DMS153 treated with DMSO at 0.1 percent for 48 hours (cell line): Measurements from ENCODE around the gene FAM131B.

ENCODE experiments used
- DNase-seq: peaks from one replicate; lab custom pipeline; 2025; ENCODE audit not compliant: unreplicated experiment; lab: John Stamatoyannopoulos, UW

Gene FAM131B

DNA sequence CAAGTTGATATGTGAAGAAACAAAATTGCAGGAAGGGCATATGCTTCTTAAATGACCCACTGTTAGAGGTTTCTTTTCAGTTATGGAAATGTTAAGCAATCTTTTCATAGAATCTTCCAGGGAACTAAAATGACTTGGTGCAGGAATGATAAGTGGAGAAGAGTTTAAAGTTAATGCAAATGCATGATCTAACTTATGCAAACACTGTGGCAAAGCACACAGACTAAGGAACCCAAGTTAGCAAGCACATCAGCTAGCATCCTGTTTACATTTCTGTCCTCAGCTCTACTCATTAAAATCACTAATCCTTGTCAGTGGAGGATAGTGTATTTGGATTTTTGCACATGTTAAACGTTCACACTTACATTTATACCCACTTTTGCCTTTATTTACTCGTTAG, 37.3 kb downstream of the FAM131B start:
- no peak for DNase-seq

DNA sequence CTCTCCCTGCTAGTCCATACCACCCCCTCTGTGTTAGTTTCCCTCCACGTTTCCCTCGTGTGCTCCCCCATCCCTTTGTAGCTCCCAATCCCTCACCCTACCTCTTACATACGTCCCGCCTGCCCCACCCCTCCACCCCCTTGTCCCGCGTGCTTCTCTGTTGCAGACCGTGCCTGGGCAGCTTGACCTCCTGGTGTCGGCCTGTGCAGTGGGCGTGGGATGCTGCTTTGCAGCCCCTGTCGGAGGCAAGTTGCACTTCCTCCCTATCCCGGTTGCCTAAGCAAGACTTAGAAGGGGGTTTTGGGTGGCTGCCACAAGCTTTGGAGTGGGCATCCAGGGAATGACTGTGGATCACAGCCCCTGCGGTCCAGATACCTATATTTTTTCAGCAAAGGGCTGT, 38.9 kb downstream of the FAM131B start:
- DNase-seq: no peak

DNA sequence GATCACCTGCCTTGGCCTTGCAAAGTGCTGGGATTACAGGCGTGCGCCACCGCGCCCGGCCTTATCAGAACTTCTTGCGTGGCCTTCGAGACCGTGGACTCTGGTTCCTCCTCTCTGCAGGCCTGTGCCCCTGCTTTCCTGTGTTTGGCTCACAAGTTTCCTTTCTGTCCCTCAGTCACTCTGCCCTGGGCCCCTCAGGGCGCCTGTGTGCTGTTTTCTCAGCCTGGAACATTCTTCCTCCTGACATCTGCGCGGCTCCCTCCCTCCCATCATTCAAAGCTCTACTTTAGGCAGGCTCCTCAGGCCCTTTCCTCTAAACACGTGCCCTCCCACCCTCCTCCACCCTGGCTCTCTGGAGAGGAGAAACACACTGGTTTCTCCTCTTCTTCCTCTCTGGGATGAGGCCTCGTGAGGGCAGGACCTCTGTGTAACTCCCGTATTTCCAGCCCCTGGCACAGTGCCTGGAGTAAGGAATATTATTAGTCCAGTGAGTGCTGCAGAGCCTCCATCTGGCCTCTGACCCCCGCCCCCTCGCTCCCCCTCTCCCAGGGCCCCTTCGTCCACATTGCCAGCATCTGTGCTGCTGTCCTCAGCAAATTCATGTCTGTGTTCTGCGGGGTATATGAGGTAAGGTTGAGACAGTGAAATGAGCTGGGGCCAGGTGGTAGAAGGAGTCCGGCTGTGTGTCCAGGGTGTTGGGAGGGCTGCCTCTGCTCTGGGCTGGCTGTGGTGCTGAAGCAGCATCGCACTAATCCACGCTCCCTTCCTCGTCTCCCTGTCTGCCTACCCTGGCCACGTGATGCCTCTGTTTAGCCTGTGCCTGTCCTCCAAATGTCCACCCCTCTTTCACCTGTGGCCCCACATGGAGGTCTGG, 39.5 kb downstream of the FAM131B start:
- DNase-seq: no peak

DNA sequence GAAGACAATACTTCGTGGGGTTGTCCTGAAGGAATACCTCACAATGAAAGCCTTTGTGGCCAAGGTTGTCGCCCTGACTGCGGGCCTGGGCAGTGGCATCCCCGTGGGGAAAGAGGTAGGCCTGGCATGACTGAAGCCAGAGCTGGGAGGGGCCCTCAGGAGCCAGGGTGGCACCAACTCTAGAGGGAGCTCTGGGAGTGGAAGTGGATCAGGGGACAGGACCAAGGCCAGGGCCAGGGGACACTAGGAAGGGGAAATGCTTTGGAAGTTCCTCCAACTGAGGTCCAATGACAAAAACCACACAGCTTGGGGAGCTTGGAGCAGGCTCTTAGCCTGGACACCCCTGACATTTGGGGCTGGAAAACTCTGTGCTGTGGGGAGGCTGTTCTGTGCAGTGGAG, 40.8 kb downstream of the FAM131B start:
- DNase-seq: no peak

DNA sequence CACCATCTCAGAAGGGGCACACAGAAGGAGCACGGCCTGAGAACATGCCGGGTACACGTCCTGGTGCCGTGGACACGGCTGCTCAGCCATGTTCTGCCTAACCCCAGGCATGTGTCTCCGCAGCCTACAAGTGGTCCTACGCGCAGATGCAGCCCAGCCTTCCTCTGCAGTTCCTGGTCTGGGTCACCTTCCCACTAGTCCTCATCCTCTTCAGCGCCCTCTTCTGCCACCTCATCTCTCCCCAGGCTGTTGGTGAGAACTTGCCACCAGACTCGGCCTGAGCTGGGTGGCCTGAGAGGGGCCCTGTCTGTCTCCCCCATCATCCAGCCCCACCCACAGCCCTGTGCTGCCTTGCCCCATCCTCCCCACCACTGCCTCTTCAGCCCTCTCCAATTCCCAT, 41.3 kb downstream of the FAM131B start:
- no peak for DNase-seq

DNA sequence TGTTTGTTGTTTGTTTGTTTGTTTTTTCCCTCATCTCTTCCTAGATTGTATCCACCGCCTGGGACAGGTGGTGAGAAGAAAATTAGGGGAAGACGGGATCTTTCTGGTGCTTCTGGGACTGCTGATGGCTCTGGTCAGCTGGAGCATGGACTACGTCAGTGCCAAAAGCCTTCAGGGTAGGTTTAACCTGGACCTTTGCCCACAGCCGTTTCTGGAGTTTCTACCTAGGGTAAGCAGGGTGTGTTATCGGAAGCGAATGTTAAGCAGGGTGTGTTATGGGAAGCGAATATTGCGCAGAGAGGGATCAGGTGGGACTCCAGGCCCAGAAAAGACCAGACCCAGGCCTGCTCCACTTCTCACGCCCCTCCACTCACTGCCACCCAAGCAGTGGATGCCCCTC, 41.9 kb downstream of the FAM131B start:
- no peak for DNase-seq

DNA sequence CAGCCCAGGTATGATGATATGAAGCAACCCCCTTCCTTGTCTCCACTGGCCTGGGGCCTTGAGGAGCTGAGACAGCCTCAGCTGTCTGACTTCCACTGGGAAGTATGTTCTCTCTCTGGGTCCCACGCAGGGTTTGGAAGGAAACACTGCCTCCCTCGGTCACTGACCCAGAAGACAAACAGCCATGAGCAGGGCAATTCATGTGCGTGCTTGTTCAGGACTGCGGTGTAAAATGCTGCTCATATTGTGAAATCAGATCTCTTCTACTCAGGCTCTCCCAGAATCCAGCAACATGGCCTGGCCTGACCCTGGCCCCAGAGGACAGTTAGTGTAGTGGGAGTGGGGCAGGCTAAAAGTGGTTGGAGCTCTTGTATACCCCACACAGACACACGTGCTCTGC, 43.9 kb downstream of the FAM131B start:
- no peak for DNase-seq

DNA sequence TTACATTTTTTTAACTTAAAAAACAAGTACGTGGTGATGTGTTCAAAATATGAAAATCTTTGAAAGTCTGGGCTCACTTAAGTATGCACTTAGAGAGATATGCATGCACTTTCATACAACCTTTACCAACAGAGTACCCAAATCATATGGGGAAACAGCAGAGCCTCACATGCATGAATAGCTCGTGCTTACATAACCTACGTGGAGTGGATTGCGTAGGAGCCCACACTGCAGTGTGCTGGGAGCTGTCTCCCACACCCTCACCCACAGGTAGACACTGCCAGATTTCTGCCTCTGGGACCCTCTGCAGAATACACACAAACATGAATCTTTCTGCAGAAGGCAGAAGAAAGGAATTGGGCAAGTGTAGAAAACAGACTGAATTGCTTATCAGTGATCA, 46.0 kb downstream of the FAM131B start:
- no peak for DNase-seq

DNA sequence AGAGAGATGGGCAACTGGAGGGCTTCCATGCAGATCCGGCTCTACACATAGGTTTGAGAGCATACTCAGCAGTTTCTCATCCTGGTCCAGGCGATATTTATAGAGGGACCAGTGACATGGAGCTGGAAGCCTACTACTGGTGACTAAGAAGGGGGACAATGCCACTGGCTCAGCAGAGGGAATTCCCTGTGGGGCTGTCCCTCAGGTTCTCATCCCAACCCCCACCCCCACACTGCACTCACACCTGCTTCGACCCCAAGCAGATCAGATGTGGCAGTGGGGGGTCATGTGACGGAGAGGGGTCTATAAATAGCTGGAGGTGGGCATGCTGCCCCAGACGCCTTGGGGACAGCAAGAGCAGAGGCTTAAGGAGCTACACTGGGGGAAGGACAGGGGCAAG, 46.7 kb downstream of the FAM131B start, which contains the start of gene CLCN1:
TSS of gene CLCN1 (plus strand) at position 336 of the 400 bp plus-strand sequence. CDS start 102 bp downstream, outside the sequence.
- DNase-seq: no peak

DNA sequence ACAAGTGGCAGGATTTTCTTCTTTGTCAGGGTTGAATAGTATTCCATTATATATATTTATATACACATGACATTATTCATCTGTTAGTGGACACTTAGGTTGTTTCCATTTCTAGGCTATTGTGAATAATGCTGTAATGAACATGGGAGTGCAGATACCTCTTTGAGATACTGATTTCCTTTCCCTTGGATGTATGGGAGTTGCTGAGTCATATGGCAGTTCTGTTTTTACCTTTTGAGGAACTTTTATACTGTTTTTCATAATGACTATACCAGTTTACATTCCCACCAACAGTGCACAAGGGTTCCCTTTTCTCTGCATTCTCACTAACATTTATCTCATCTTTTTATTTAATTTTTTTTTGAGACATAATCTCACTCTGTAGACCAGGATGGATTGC, 48.4 kb downstream of the FAM131B start:
- no peak for DNase-seq

DNA sequence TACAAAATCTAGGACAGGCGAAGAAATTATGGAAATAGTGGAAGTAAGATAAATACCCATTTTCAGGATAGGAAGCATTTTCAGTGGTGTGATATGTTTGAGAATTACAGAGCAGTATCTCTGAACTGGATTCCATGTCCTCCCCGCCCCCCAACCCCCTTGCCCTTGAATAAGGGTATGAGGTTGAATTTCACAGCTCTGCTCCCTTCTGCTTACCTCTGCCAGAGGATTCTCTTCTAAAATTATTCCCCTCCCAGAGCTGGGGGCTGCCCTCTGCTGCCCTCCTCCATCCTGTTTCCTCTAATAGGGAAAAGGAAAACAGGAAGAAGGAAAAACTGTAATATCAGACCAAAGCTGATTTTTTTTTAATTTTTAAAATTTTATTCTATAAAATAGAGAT, 53.9 kb downstream of the FAM131B start:
- no peak for DNase-seq

DNA sequence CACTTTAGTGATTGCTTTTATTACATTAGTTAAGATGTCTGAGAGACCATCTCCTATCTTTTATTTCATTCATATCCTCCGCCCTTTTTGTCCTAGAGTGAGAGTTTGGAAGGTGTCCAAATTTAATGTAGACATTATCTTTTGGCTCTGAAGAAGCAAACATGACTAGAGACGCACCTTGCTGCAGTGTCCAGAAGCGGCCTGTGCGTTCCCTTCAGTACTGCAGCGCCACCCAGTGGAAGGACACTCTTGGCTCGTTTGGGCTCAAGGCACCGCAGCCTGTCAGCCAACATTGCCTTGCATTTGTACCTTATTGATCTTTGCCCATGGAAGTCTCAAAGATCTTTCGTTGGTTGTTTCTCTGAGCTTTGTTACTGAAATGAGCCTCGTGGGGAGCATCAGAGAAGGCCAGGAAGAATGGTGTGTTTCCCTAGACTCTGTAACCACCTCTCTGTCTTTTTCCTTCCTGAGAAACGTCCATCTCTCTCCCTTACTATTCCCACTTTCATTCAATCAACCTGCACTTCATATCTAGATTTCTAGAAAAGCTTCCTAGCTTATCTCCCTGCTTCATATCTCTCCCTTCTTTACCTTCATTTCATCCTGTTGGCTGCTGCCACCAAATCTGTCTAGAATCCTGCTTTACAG, 57.0 kb downstream of the FAM131B start:
- no peak for DNase-seq

DNA sequence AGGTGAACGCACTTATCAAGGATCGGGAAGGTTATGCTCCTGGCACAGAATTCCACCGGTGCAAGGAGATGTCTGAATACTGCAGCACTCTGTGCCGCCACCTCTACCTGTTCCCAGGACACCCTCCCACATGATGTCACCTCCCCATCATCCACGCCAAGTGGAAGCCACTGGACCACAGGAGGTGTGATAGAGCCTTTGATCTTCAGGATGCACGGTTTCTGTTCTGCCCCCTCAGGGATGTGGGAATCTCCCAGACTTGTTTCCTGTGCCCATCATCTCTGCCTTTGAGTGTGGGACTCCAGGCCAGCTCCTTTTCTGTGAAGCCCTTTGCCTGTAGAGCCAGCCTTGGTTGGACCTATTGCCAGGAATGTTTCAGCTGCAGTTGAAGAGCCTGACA, 57.6 kb downstream of the FAM131B start:
- DNase-seq: no peak

DNA sequence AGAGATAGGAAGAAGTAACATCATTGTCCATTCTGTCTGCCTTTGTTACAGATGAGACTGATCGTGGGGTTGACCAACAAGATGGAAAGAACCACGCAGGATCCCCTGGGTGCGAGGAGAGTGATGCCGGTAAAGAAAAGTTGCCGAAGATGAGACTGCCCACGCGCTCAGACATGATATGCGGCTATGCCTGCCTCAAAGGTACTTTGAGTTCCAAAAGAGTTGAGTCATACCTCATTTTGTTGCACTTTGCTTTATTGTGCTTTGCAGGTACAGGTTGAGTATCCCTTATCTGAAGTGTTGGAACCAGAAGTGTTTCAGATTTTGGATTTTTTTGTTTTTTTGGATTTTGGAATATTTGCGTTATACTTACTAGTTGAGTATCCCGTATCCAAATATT, 58.8 kb downstream of the FAM131B start:
- no peak for DNase-seq
